Lower lobe of right lung (tissue), 2 donors: Measurements from ENCODE around the gene SLC13A3. TPM values are rescaled to one million over a fixed set of nuclear protein-coding genes. Genes with fewer than 3 reads are reported as not detected.

Experiments used
- ATAC-seq, 2 donors: fragments of 200-7000 bp; cut with Tn5 transposase; one replicate each; pipeline ENCODE4 v1.9.1; 2020 to 2022; ENCODE audit warnings: mild to moderate bottlenecking in 2 of 2, moderate library complexity in 2 of 2
- DNase-seq: peaks from one replicate; pipeline ENCODE4 v3.0.0-alpha.2; 2020
- H3K27ac ChIP-seq: fragments of 200-600 bp; one replicate; pipeline ENCODE4 v1.8.0; 2022
- H3K27me3 ChIP-seq: fragments of 200-600 bp; one replicate; pipeline ENCODE4 v1.8.0; 2022; ENCODE audit warnings: low read depth
- H3K36me3 ChIP-seq: fragments of 200-600 bp; one replicate; pipeline ENCODE4 v1.8.0; 2022; ENCODE audit warnings: mild to moderate bottlenecking
- H3K4me1 ChIP-seq: fragments of 200-600 bp; one replicate; pipeline ENCODE4 v1.8.0; 2022
- H3K4me3 ChIP-seq: fragments of 200-600 bp; one replicate; pipeline ENCODE4 v1.8.0; 2022; ENCODE audit warnings: mild to moderate bottlenecking
- H3K9me3 ChIP-seq: fragments of 200-600 bp; one replicate; pipeline ENCODE4 v1.8.0; 2022
- CTCF ChIP-seq: fragments of 200-600 bp; IDR thresholded peaks from one replicate; pipeline ENCODE4 v1.8.0; 2022; ENCODE audit warnings: antibody characterized with exemption, mild to moderate bottlenecking
- intact Hi-C: fragments of 100-400 bp; cut with DNase I; formaldehyde crosslinking; loops from one replicate; pipeline ENCODE4 v1.11.0; 2022
- total RNA-seq: library from RNA; stranded (reverse); fragmentation: NEBNext Ultra II Directional; extraction: Animal tissue kit (Norgen Biotek cat#: 25700); gene quantifications from one replicate; pipeline ENCODE4 v1.2.1, GENCODE V29; 2021
- donor health status: DM: no; HTN: yes; CAD: no; lungs with severe emphysema.

The SLC13A3 gene
- total RNA-seq, 1 donor from 2014 or later, result 2.0 TPM

GRCh38 chr20:46572790-46573189 lies 78.5 kb downstream of the SLC13A3 start:
- DNase-seq (no peak), ATAC-seq (no peak)
- H3K4me1 ChIP-seq, result no peaks in the 10 kb centered on the region
- H3K4me3 ChIP-seq, result no peak overlapping the region
- H3K36me3 ChIP-seq, result no peaks in the 10 kb centered on the region
- no peaks in the 10 kb centered on the region for H3K9me3 ChIP-seq
- H3K27me3 ChIP-seq, result no peaks in the 10 kb centered on the region
- TF ChIP-seq CTCF, result no peak
- H3K27ac ChIP-seq, result no peak overlapping the region
- intact Hi-C loops, result no loop called here

GRCh38 chr20:46572153-46572552 lies 79.1 kb downstream of the SLC13A3 start:
- peak; percentile 31 to 32 for ATAC-seq
- no peak for TF ChIP-seq CTCF
- no peak overlapping the region for H3K4me3 ChIP-seq
- H3K9me3 ChIP-seq, result no peaks in the 10 kb centered on the region
- intact Hi-C loops, result no loop called here
- no peaks in the 10 kb centered on the region for H3K27me3 ChIP-seq
- H3K27ac ChIP-seq, result no peak overlapping the region
- DNase-seq, result no peak
- H3K4me1 ChIP-seq, result no peaks in the 10 kb centered on the region
- no peaks in the 10 kb centered on the region for H3K36me3 ChIP-seq

GRCh38 chr20:46571418-46571817 lies 79.8 kb downstream of the SLC13A3 start:
- Histone ChIP-seq H3K27me3 (no peaks in the 10 kb centered on the region), H3K4me1 (no peaks in the 10 kb centered on the region), H3K4me3 (no peak overlapping the region), H3K9me3 (no peaks in the 10 kb centered on the region), H3K27ac (no peak overlapping the region), H3K36me3 (no peaks in the 10 kb centered on the region)
- ATAC-seq, result no peak
- intact Hi-C loops, result no loop called here
- TF ChIP-seq CTCF, result no peak
- DNase-seq, result no peak

GRCh38 chr20:46570956-46571355 lies 80.3 kb downstream of the SLC13A3 start:
- no peak for TF ChIP-seq CTCF
- intact Hi-C loops, result no loop called here
- Histone ChIP-seq H3K9me3 (no peaks in the 10 kb centered on the region), H3K27me3 (no peaks in the 10 kb centered on the region), H3K4me3 (no peak overlapping the region), H3K36me3 (no peaks in the 10 kb centered on the region), H3K27ac (no peak overlapping the region), H3K4me1 (no peaks in the 10 kb centered on the region)
- DNase-seq (no peak), ATAC-seq (no peak)

GRCh38 chr20:46569961-46570360 lies 81.3 kb downstream of the SLC13A3 start:
- no peak for ATAC-seq
- no peak for DNase-seq
- no peaks in the 10 kb centered on the region for H3K36me3 ChIP-seq
- intact Hi-C loops, result no loop called here
- H3K4me1 ChIP-seq, result no peaks in the 10 kb centered on the region
- H3K27me3 ChIP-seq, result peaks cover 7% of the 10 kb centered on the region
- no peak overlapping the region for H3K27ac ChIP-seq
- TF ChIP-seq CTCF, result no peak
- no peaks in the 10 kb centered on the region for H3K9me3 ChIP-seq
- no peak overlapping the region for H3K4me3 ChIP-seq

GRCh38 chr20:46568570-46569129 lies 82.6 kb downstream of the SLC13A3 start:
- peak; percentile 79 for DNase-seq
- intact Hi-C loops, result no loop called here
- Histone ChIP-seq H3K4me3 (no peak overlapping the region), H3K27me3 (peaks cover 11% of the 10 kb centered on the region), H3K36me3 (no peaks in the 10 kb centered on the region), H3K27ac (no peak overlapping the region), H3K9me3 (no peaks in the 10 kb centered on the region), H3K4me1 (no peaks in the 10 kb centered on the region)
- TF ChIP-seq CTCF, result no peak
- ATAC-seq, result peak; percentile 50 to 57
